GM06990 (cell line): Measurements from ENCODE around the gene CNTFR.

Experiments used
- DNase-seq: peaks from one replicate; pipeline ENCODE4 v3.0.0-alpha.2; 2011; ENCODE audit not compliant: insufficient read length; ENCODE audit errors: extremely low read depth
- H3K27me3 ChIP-seq: replicated peaks from 2 replicates; pipeline ENCODE4 v1.6.0; 2011; ENCODE audit warnings: low read length; ENCODE audit not compliant: control insufficient read depth, insufficient read depth
- H3K36me3 ChIP-seq: 2 replicates; pipeline ENCODE4 v1.5.1; 2011; ENCODE audit warnings: low read length; ENCODE audit not compliant: control insufficient read depth, insufficient read depth
- H3K4me3 ChIP-seq: replicated peaks from 2 replicates; pipeline ENCODE4 v1.5.1; 2011; ENCODE audit warnings: low read depth, mild to moderate bottlenecking, control low read depth, low read length
- TF ChIP-seq, protein P1 (sequence below): IDR thresholded peaks from 2 replicates; pipeline ENCODE4 v1.5.1; 2011; ENCODE audit warnings: low read length, control low read depth, mild to moderate bottlenecking, inconsistent platforms; ENCODE audit not compliant: insufficient read depth, poor library complexity, severe bottlenecking

CNTFR gene

DNA sequence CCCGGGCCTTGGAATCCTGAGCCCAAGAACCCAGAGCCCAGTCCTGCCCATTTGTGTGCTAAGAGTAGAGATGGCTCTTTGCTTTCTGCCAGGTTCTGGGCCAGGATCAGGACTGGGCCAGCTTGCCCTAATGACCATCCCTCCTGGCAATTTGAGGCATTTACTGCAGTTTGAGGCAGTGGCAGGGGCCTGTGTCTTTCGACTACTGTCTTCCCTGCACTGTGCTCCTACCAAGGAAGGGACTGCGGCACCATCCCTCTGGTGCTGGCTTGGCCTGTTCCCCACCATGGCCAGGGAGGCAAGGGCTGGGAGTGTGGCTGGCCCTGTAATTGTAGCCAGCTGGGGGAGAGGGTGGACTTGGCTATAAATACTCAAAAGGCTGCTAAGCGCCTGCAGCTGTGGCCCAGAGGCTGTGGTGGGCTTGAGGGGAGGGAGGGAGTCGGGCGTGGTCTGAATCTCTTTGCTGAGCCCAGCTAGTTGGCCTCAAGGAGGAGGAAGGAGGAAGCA lies 71.4 kb downstream of the CNTFR start:
- DNase-seq, result no peak
- Histone ChIP-seq H3K27me3 (peaks cover 7% of the 10 kb centered on the region), H3K36me3 (no peaks in the 10 kb centered on the region), H3K4me3 (no peak overlapping the region)
- TF ChIP-seq, protein P1, sequence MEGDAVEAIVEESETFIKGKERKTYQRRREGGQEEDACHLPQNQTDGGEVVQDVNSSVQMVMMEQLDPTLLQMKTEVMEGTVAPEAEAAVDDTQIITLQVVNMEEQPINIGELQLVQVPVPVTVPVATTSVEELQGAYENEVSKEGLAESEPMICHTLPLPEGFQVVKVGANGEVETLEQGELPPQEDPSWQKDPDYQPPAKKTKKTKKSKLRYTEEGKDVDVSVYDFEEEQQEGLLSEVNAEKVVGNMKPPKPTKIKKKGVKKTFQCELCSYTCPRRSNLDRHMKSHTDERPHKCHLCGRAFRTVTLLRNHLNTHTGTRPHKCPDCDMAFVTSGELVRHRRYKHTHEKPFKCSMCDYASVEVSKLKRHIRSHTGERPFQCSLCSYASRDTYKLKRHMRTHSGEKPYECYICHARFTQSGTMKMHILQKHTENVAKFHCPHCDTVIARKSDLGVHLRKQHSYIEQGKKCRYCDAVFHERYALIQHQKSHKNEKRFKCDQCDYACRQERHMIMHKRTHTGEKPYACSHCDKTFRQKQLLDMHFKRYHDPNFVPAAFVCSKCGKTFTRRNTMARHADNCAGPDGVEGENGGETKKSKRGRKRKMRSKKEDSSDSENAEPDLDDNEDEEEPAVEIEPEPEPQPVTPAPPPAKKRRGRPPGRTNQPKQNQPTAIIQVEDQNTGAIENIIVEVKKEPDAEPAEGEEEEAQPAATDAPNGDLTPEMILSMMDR, result no peak

DNA sequence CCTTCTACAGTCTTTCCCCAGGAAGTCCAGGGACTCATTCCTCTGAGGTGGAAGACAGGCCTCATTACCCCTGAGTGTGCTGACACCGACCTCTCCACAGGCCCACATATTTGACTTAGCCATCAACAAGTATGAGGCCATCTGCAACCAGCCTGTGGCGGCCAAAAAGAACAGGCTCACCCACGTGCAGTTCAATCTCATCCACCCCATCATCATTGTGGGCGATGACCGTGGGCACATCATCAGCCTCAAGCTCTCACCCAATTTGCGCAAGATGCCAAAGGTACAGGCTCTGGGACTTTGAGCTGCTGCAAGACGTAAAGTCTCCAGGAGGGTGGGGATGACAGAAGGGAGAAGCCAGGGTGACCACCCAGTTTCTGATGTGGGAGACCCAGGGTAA lies 72.3 kb downstream of the CNTFR start:
- DNase-seq, result no peak
- Histone ChIP-seq H3K4me3 (no peak overlapping the region), H3K27me3 (peaks cover 4% of the 10 kb centered on the region), H3K36me3 (no peaks in the 10 kb centered on the region)
- TF ChIP-seq, protein P1, result no peak

DNA sequence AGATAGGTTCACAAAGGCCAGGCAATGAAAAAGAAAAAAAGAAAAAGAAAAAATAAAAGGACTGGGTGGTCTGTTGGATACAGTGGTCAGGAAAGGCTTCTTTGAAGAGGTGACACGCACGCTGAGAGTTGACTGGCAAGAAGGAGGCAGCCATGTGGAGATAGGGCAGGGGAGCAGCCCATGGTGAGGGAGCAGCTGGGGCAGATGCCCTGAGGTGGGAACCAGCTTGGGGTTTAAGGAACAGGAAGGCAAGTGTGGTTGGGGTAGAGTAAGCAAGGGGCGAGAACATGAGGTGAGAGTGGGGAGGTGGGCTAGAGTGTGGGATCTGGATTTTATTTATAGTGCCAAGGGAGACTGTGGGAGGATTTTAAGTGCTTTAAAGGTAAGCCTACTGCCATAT lies 73.6 kb downstream of the CNTFR start:
- H3K27me3 ChIP-seq, result peaks cover 5% of the 10 kb centered on the region
- TF ChIP-seq, protein P1, result no peak
- H3K4me3 ChIP-seq, result no peak overlapping the region
- no peak for DNase-seq
- H3K36me3 ChIP-seq, result no peaks in the 10 kb centered on the region

DNA sequence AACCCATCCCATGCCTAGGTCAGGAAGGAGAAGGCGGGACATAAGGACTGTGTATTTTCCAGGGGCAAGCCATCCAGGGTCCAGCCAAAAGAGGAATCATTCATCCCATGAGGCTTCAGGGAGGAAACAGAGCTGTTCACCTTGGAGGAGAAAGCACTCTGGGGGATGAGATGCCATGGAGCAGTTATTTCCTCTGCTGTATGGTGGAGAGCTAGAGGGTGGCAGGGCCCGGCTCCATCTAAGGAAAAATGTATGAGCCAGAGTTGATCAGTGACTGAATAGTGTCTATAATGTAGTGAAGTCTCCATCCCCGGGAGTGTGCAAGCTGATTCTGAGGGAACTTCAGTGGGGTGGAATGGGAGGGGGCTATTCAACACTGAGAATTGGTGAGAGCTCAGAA lies 74.7 kb downstream of the CNTFR start:
- H3K27me3 ChIP-seq, result peaks cover 6% of the 10 kb centered on the region
- no peak overlapping the region for H3K4me3 ChIP-seq
- DNase-seq, result no peak
- TF ChIP-seq, protein P1, result no peak
- no peaks in the 10 kb centered on the region for H3K36me3 ChIP-seq

DNA sequence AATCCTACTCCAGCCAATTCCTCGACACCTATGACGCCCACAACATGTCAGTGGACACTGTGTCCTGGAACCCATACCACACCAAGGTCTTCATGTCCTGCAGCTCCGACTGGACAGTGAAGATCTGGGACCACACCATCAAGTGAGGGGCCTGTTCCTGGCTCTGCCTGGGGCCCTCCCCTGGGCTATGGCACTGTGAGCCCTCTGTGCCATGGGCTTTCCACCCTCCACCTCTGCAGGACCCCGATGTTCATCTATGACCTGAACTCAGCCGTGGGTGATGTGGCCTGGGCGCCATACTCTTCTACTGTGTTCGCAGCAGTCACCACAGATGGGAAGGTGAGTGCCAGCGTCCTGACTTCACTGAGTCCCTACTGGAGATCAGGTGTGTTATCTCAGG lies 75.1 kb downstream of the CNTFR start:
- DNase-seq, result no peak
- TF ChIP-seq, protein P1, result no peak
- Histone ChIP-seq H3K36me3 (no peaks in the 10 kb centered on the region), H3K4me3 (no peak overlapping the region), H3K27me3 (peaks cover 3% of the 10 kb centered on the region)

DNA sequence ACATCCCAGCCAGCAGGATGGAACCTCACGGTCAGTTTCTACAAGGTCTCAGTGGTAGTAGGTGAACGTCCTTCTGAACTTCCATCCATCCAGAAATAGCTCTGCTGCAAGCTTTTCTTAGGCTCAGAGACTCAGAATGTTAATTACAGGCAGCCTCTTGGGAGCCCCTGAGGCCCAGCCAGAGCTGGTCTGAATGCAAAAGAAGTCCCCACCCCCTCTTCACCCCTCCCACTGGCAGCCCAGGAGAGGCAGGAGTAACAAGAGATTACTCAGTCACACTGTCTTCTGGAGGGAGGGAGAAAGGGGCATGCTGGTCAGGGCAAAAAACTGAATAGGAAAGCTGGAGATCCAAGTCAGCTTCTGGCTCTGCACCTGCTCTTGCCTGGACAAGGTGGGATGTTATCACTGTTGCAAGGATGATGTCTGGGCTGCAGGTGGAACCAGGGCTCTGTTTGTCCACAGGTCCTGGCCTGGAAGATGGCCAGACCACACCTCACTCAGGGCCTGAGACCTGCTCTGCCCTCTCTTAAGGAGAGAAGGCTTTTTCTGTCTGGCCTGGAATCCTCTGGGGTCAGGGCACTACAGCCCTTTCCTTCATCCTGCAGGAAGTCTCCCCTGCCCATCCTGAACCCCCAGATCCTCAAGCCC lies 75.8 kb downstream of the CNTFR start:
- DNase-seq, result no peak

More for the DNA sequence above, 75.8 kb downstream of the CNTFR start:
- TF ChIP-seq, protein P1, result no peak
- Histone ChIP-seq H3K36me3 (no peaks in the 10 kb centered on the region), H3K4me3 (no peak overlapping the region), H3K27me3 (peaks cover 3% of the 10 kb centered on the region)
